ENCODE data around the gene KRTAP4-5.
"Not testable (repeated sequence)": the region's sequence is repeated elsewhere in the genome, so short reads cannot be mapped to it uniquely, and the experiment has no call there.

KRTAP4-5 gene

GRCh38 chr17:41127371-41127770, 22.3 kb downstream of the KRTAP4-5 start:
- TF ChIP-seq CTCF (IDR thresholded peaks at IDR 0.05; ENCODE audit: extremely low read depth, missing control alignments): no peak
- no peak for DNase-seq (ENCODE audit: low spot score)

DNA sequence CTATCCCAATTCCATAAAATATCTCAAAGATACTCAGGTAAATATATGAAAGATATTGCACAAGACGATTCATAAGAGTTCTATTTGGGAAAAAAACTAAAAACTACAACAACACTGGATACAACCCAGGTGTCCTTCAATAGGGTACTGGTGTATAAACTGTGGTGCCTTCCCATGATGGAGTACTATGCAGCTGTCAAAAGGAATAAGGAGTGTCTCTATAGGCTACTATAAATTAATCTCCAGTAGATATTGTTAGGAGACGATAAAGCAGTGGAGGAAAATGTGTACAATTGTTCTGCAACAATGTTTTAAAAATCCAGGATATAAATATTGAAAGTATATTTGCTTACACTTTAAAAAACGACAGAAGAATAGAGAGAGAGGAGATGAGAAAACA, 23.2 kb downstream of the KRTAP4-5 start:
- no peak for DNase-seq (ENCODE audit: low spot score)
- TF ChIP-seq CTCF (IDR thresholded peaks at IDR 0.05; ENCODE audit: extremely low read depth, missing control alignments): no peak

GRCh38 chr17:41125064-41125463, 24.6 kb downstream of the KRTAP4-5 start:
- TF ChIP-seq CTCF (IDR thresholded peaks at IDR 0.05; ENCODE audit: extremely low read depth, missing control alignments): no peak
- DNase-seq (ENCODE audit: low spot score): no peak

GRCh38 chr17:41123991-41124371, 25.6 kb downstream of the KRTAP4-5 start, which contains the start of gene KRTAP4-12:
KRTAP4-12 (minus strand) TSS chr17:41124182; CDS start chr17:41124122, 60 bp downstream.
- DNase-seq (ENCODE audit: low spot score): not testable (repeated sequence)

GRCh38 chr17:41123292-41123990, 26.2 kb downstream of the KRTAP4-5 start:
- DNase-seq (ENCODE audit: low spot score): not testable (repeated sequence)

DNA sequence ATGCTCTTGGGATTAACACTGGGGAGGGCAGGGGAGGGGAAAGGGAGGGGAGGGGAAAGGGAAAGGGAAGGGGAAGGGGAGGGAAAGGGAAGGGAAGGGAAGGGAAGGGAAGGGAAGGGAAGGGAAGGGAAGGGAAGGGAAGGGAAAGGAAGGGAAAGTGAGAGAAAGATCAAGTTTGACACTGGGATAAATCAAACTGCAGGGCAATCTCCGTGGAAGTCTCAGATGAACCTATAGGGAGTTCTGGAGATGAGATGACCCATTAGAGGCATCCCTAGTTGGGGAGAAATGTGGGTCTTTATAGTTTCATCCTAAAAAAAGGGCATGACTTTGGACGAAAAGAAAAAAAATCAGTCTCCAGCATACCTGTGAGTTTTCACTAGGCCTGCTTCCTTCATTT, 27.9 kb downstream of the KRTAP4-5 start:
- no peak for TF ChIP-seq CTCF (IDR thresholded peaks at IDR 0.05; ENCODE audit: extremely low read depth, missing control alignments)

DNA sequence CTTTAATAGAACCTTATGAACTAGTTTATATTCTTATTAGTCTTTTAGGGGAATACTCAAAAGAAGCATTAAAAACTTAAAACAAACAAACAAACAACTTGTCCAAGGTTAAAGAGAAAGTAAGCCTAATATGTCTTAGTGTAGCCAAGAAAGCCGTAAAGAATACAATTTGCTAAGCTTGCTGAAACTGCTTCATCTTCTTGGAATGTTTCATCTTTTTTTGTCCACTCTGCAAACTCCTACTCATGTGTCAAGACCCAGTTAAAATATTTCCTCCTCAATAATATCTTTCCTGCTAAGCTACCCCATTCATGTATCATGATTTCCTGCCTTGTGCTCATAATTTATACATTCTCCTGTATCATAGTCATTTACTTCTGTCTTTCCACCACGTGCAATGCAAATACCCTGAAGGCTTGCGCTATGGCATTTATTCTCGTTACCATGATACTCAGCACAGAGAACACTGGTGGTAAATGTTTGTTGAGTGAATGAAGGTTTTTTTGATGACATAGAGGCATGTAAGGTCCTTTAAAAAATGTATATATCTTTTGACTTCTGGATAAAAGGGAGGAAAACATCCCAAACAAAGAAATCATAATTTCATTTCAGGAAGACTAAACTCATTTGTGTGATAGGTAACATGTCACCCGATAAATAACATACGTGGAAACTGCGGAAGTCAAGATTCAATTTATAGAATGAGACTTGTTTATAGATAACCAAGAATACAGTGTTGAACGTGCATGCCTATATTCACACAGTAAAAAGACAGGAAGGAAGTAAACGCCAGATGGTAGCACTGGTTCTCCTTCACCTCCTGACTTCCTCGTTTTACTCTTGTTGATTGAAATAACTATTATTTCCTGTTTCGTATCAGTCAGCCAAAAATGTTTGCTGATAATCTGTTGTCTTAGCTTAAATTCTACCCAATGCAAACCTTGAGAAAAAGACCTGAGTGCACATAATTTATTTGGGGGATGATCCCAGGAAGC, 29.6 kb downstream of the KRTAP4-5 start:
- DNase-seq (ENCODE audit: low spot score): not testable (repeated sequence)

More for the DNA sequence above, 27.9 kb downstream of the KRTAP4-5 start:
- no peak for DNase-seq (ENCODE audit: low spot score)

DNA sequence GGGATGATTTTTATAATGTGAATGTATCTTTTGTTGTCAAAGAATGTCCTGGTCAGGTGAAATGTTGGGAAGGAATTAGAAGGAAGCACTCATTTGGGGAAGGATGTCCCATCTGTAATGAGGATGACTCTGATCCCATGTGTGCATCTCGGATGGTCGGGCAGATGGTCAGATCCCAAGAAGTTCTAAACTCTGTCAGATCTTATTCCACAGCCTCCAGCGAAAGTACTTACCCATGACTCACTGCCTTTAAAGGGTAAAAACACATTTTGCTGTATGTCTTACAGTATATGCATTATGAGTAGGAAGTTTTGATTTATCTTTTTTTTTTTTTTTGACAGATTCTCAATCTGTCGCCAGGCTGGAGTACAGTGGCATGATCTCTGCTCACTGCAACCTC, 30.9 kb downstream of the KRTAP4-5 start:
- DNase-seq (ENCODE audit: low spot score): no peak
- TF ChIP-seq CTCF (IDR thresholded peaks at IDR 0.05; ENCODE audit: extremely low read depth, missing control alignments): no peak

DNA sequence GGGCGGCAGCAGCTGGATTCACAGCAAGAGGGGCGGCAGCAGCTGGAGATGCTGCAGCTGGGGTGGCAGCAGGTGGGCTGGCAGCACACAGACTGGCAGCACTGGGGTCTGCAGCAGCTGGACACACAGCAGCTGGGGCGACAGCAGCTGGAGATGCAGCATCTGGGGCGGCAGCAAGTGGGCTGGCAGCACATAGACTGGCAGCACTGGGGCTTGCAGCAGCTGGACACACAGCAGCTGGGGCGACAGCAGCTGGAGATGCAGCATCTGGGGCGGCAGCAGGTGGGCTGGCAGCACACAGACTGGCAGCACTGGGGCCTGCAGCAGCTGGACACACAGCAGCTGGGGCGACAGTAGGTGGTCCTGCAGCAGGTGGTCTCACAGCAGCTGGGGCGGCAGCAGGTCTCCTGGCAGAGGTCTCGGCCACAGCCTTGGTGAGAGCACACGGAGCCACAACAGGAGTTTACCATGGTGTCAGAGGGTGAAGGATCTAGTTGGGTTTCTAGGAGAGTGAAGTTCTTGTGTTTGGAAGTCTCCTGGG, 31.7 kb downstream of the KRTAP4-5 start, which contains the start of gene KRTAP4-11:
Gene KRTAP4-11 (minus strand): TSS at position 528 of the 541 bp plus-strand sequence. CDS start 58 bp downstream, at position 470.
- DNase-seq (ENCODE audit: low spot score): not testable (repeated sequence)
